HG03039 (cell line): ENCODE data around the gene SMARCC1.

Experiments used
- ATAC-seq: cut with Tn5 transposase; IDR thresholded peaks from one replicate; pipeline ENCODE4 v1.9.1; 2021; ENCODE audit warnings: mild to moderate bottlenecking, moderate library complexity; ENCODE audit not compliant: unreplicated experiment

Gene SMARCC1

DNA sequence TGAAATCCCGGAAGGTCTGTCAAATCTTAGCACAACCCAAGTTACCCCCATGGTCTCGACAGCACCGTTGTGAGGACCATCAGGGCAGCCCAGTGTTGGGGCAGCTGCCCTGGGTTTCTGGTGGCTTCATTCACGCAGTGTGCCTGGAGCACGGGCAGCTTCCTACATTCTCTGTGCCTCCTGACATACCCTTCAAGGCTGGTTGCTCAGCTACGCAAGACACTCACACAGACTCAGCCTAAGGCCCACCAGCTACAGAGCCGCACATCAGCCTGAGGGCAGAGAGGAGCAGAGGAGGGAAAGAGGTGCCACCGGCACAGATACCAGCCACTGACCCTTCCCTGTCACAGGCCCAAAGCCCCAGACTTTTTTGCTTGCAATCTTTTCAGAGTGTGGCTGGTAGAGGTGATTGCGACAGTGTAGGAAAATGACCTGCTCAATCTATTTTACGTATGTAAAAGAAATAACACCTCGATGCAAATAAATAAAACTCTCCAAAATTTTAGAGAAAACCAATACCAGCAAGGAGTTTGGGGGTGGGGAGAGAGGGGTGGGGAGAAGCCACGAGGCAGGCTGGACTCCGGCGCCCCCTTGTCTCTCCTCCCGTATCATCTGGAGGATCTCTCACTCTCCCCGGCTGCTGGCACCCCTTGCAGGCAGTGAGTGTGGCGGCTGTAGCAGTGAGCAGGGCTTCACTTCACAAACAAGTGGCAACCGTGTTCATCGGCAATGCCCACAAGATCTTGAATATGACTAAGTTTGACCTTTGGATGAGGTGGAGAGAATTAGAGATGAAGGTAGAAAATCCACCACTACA is 215.8 kb downstream of the SMARCC1 start:
- no peak for ATAC-seq

DNA sequence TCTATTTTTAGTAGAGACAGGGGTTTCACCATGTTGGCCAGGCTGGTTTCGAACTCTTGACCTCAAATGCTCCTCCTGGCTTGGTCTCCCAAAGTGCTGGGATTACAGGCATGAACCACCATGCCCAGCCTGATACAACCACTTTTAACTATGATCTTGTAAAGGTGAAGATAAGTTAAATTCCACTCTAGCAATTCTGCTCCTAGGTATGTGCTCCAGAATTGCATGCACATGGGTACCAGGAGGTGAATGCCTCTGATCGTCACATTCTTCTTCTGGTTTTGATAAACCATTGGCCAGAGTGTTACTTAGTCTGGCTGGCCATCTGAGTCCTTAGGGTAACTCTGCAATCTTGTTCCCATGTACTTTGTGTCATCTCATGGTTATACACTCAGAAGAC is 225.3 kb downstream of the SMARCC1 start:
- no peak for ATAC-seq

DNA sequence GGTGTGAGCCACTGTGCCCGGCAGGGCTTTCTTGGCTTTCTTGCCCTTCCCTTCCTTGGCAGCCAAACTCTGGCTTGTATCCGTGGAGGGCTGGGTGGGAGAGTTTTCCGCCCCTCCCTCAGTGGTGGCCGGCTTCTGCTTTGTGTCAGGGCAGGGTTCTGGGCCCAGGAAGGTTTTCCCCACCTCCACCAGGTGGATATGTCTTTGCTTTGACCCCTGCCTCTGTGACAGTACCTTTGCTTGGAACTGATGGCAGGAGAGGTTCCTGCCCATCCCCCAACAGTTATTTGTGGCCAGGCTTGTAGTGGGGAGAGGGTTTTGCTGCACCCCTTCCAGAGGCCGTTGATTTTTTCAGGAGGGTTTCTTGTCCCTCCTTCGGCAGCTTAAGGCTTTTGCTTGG is 227.4 kb downstream of the SMARCC1 start:
- no peak for ATAC-seq

DNA sequence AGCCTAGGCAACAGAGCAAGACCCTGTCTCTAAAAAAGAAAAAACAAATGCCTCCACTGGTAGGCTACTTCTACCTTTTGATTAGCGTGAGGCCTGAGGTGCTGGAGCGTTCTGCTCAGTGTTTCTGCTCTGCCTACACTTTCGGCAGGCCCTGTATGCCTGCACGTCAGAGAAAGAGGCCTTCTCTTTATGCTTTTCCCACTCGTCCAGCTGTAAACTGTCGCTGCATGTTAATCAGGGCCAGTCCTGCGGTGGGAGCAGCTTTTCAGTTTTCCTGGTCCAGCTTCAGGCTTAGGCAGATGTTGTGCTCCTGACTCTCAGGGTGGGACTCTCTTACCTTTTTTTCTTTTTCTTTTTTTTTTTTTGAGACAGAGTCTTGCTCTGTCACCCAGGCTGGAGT is 228.3 kb downstream of the SMARCC1 start:
- ATAC-seq: no peak

DNA sequence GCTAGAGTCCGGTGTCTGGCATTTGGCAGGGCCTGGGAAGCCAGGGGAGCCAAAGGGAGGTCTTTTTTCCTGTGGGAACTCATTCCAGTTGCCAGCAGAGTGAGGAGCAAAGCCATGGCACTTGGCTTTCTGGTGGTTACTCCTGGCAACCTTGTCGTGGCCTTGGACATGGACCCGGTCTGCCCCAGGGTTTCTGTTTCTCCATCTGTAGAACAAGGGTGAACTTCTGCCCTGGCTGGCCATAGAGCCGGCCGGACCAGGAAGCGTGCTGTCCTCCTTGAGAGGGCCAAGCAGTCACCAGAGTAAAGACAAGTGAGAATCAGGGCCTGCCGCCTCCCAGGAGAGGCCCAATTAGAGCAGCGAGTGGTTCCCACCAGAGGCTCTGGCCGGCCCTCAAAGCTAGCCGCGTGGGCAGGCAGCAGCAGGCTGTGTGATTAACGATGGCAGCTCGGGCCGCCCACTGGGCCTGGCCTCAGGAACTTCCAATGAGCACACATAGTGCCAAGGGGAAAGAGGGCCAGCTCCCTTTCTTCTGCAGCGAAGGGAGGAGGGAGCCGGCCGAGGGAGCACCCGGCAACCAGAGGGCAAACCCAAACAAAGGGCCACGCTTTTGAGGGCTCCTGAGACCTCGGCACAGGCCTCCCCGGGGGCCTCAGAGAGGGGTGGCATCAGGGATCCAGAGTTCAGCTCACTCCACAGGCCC is 239.1 kb downstream of the SMARCC1 start:
- no peak for ATAC-seq

DNA sequence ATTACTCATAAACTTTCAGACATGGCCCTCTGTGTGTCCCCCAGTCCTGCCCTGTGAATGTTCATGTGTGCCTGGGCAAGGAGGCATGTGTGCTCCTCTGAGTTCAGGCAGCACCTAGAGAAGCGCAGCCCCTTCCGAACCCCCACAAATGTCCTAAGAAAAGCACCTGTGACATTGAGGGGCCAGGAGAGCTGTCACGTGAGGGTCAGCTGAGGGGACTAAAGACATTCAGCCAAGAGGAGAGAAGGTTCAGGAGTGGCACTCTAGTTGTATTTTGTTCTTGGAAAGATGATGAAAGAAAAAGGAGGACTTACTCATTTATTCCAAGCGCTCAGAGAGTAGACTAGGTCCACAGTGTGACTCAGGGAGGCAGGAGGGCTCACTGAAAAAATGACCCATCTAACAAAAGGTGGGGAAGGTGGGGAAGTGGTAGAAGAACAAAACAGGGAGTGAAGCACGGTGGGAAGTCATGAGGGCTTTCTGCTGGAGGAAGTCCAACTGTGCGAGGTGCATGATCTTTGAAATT is 240.0 kb downstream of the SMARCC1 start:
- ATAC-seq: no peak

DNA sequence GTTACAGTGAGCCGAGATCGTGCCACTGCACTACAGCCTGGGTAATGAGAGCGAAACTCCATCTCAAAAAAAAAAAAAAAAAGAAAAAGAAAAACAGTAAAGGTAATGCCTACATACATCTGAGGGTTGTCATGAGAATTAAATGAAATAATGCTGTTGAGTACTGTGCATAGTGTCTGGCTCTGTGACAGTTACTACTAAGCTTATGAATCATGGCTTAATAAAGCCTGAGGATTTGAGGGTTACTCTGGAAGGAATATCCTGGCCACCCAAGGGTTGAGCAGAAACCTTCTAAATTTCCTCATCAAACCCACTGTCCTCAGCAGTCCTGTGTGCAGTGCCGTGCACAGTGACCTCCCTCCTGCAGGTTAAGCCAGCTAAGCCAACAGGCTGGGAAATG is 241.4 kb downstream of the SMARCC1 start:
- no peak for ATAC-seq

DNA sequence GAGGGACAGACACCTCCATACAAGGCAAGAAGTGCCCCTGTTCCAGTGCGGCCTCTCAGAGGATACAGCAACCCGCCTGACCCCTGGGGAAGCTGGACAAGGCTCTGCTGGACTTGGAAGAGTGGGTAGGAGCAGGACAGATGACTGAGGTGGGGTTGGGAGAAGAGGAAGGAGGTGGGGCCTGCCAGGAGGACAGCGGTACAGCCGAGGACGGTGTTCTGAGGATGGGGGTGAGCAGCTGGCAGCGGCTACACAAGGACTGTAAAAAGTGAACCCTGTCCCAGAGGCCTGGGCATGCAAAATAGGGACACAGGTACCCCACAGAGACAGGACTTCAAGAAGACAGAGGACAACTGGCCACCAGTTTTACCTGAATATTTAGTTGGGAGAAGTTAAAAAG is 244.7 kb downstream of the SMARCC1 start:
- ATAC-seq: no peak

DNA sequence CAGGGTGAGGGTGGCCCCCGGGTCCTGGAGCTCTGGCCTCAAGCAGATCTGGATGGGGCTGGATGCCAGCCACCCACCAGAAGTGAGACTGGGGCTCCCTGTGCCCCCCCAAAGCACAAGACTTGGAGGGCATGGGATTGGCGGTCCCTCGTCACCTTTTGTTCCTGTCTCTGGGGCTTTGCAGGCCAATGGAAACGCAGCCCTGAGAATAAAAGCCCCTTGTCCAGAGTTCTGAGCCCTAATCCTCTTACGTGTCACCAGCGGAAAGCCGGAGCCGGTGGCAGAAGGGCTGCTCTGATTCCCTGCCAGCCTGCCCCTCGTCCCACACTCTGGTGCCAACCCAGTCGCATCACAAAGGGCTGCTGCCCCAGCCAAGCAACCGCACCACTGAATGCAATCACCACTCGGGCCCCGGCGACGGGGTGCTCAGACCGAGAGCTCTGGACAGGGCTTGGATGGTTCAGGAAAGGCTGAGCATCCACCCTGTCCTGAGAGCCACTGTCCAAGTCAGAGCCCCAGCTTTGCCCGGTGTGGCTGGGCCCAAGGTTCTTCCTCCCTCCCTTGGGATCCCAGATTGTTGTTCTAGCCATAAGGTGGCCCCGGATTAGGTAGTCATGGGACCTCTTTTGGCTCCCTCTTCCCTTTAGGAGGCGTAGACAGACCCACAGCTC is 245.3 kb downstream of the SMARCC1 start:
- ATAC-seq: no peak
